ENCODE measurements around the gene UBR4.

The UBR4 gene

DNA sequence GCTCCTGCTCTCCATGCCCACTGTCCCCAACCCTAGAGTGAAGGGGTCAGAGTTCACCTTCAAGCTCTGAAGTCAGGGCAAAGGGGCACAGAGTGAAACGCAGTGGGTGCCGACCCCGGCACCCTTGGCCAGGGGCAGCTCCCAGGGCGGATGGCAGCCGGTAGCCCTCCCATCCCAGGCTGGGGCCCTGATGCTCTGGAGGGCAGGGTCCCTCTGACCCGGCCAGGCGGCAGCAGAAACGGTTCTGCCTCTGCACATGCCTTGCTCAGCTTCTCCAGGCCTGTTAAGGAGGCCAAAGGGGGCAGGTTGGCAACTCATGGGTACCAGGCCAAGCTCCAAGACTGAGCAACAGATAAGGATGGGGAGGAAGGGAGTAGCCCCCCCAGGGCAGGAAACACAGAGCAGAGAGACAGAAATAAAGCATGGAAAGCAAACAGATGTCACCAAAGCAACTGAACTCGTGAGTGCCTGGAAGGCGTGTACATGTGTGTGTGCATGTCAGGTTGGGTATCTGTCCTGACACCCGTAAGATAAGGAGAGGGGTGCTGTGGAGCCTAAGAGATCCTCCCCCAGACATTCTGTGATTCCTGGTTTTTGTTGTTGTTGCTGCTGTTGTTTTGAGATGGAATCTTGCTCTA, 141.3 kb downstream of the UBR4 start:
- no peak for DNase-seq

GRCh38 chr1:19067912-19068638, 142.0 kb downstream of the UBR4 start:
- no peak for DNase-seq

DNA sequence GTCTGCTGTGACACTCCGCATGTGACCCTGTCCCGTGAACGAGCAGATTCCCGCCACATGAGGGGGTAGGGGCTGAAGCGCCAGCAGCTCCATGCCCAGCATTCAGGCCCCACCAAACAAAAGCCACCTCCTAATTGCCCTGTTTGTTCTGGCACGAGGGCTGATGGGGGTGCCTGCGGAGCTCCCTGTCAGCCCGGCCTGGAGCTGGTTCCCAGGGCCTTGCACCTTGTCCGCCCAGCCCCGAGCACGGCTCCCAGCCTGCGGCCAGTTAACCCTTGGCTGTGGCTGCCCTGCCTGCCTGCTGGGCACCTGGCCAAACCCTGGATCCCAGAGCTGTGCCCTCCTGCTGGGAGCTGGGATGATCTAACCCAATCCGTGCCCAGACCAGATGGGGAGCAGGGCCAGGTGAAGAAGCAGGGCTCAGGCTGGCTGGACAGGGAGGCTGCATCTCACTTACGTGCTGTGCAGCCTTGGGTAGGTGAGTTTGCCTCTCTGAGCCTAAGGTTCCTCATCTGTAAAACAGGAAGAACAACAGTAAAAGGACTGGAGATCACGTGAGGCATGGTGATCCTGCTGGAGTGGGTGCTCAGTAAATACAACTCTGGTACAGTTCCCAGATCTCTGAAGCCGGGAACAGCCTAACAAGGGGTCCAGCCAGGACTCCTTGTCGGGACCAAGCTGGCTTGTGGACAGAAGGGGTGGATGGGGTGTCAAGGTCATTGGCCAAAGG, 142.7 kb downstream of the UBR4 start:
- DNase-seq: no peak

GRCh38 chr1:19066874-19067181, 143.2 kb downstream of the UBR4 start:
- DNase-seq: no peak

GRCh38 chr1:19066248-19066873, 143.7 kb downstream of the UBR4 start:
- DNase-seq: no peak

DNA sequence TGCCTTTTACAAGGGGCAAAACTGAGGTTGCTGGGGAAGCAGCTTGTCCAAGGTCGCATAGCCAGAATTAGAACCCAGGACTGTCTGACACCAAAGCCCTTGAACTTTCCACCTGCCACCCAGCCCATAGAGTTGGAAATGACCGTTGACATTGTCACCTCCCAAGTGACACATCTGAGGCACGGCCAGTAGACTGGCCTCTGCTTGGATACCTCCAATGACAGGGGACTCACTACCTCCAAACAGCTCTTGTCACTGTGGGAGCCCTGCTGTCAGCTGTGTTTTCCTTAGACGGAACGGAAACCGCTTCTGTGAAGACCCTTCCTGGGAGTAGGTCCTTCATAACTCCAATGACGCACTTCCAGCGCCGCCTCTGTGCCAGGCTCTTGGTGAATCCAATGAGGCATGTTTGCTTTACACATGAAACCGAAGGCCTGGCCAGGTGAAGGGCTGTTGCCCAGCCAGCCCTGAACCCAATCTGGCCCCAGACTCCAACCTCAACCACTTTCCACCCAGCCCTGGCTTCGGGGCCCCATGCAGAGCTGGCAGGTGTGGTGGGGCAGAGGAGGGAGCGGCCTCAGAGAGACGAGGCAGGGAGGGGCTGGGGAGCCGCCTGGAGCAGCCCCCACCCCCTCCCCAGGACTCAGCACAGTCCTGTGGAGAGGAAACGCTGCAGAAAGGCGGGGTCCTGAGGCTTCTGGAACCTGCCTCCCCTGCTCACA, 144.4 kb downstream of the UBR4 start:
- DNase-seq: no peak

GRCh38 chr1:19064906-19065450, 145.1 kb downstream of the UBR4 start:
- no peak for DNase-seq

- DNase-seq: no peak
Observed at GRCh38 chr1:19063122-19063521, 146.9 kb downstream of the UBR4 start.

GRCh38 chr1:19062258-19063029, 147.6 kb downstream of the UBR4 start:
- no peak for DNase-seq

GRCh38 chr1:19061798-19062197, 148.3 kb downstream of the UBR4 start:
- no peak for DNase-seq

DNA sequence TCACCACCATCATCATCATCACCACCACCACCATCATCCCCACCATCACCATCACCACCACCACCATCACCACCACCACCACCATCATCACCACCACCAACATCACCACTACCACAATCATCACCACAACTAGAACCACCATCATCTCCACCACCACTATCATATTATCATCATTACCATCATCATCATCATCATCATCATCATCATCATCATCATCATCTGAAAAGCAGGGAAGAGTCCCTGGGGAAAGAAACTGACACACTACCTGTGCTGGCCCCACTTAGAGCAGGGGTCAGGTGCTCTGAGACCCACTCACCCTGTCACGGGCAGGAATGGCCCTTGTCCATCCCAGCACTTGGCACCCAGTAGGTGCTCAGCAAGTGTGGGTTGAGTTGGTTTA, 148.7 kb downstream of the UBR4 start:
- DNase-seq: no peak

DNA sequence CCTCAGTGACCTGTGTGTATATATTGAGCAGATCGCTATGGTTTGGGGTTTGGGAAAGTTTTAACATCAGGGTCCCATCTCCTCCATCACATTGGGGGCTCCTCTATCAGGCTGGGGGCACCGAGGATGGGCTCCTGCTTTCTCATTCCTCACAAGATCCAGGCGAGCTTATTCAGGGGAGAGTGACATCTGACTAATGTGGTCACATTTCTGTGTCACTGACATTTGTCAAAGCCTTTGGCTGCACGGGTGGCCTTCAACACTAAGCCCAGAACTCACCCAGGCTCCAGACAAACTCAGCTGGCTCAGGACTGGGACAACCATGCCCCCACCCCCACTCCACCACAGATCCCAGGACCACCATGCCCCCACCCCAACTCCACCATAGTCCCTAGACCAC, 150.3 kb downstream of the UBR4 start:
- DNase-seq: no peak

- DNase-seq: no peak
Observed at GRCh38 chr1:19058476-19058797, 151.6 kb downstream of the UBR4 start.

- no peak for DNase-seq
Observed at GRCh38 chr1:19057784-19058475, 152.1 kb downstream of the UBR4 start.

DNA sequence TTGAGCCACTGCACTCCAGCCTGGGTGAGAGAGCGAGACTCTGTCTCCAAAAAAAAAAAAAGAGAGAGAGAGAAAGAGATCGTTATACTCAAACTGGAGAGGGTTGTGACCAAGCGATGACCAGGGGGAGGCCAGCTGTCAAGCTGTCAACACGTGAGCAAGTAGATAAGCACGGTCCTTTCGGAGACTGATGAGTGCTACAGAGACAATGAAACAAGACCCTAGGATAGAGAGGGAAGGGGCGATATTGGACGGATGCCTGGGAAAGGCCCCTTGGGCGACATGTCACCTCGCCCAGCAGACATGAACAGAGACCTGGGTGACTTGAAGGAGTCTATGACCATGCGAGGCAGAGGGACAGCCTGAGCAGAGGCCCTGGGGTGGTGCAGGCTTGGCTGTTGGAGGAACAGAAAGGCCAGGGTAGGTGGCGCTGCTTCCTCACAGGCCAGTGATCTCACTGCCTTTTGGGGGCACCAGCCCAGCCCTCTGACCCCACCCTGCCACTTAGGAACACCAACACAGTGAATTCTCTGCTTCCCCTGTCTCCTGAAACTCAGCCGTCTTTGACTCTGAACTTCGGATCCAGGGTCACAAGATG, 152.8 kb downstream of the UBR4 start:
- DNase-seq: no peak

DNA sequence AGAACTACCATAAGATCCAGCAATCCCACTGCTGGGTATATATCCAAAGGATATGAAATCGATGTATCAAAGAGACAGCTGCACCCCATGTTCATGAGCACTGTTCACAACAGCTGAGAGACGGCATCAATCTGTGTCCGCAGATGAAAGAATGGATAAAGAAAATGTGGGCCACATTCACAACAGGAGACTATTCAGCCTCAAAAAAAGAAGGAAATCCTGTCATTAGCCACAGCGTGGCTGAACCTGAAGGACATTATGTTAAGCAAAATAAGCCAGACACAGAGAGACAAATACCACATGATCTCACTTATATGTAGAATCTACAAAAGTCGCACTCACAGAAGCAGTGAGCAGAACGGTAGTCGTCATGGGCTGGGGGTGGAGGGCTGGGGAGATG, 154.4 kb downstream of the UBR4 start:
- DNase-seq: no peak

DNA sequence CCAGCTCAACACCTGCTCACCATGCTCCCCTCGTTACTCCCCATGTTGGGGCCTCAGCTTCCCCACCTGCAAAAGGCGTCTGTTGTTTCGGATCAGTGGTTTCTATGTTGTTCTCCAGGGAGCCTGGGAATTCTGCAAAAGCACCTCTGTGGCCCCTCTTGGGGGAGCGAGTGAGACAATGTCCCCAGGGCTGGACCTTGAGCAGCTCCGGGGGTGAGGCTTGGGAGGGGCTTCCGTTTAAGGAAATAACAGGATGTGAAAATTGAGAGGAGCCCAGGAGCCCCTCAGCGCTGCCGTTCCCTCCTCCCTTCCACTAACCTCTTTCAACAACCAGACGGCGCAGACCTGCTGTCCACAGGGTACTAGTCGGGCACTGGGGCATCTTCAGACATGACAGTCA, 155.1 kb downstream of the UBR4 start:
- no peak for DNase-seq

GRCh38 chr1:19054216-19054615, 155.8 kb downstream of the UBR4 start:
- DNase-seq: no peak

DNA sequence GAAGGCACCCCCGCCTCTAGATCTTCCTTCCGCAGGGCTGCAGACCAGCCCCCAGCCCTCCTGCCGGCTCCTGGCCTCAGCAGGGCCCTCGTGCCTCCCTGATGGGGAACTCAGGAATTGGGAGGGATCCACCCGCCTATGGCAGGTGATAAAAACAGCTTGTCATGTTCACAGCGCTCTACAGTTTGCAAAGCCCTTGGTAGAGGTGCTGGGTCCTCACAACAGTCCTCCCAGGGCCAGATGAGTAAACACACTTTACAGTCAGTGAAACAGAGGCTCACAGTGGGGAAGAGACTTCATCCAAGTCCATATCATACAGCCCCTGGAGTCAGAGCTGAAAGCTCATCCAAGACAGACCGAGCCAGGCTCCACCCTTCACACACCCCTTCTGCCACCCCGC, 156.6 kb downstream of the UBR4 start:
- DNase-seq: no peak

DNA sequence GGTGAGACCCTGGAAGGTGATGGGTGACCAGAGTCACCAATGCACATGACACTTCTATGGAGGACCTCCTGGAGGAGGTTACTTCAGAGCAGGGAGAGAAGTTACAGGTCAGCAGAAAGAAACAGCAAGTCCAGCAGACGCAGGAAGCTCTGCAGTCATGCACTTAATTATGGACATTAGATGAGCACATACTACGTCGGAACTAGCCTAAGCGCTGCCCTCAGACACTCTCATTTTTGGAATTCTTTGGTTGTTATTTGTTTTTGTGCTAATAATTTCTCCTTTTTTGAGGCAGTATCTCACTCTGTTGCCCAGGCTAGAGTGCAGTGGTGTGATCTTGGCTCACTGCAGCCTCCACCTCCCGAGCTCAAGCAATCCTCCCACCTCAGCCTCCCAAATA, 160.3 kb downstream of the UBR4 start:
- DNase-seq: no peak

DNA sequence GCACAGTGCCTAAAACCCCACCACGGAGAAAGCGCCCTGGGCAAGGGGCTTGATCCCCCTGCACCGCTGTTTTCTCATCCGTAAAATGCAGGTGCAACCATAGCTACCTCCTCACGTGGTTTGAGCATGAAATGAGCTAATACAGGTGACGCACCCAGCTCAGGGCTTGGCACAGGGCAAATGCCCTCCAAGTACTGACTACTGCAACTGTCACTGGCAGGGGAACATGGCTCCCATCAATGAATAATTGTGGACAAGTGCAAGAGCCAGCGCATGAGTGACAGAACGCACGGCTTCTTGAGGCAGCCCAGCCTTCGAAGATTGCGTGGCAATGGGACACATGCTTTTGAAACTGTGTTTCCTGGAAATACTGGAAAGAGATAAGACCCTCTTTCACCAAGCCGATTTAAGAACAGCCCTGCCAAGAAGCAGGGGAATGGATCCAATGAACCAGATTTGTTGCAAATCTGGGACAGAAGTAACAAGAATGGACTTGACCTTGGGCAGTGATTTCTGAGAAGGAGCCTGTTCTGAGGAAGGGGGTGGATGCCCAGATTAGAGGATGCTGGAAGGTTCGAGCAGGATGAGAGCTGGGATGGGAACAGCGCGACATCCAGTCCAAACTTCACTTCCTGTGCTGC, 160.8 kb downstream of the UBR4 start:
- no peak for DNase-seq

Measured in NCI-H1436 (cell line).